K562 (cell line): Measurements from ENCODE around the gene HAPLN1.

Experiments used
- CTCF ChIP-seq, 3 experiments: IDR thresholded peaks in 2 of 3; conservative IDR thresholded peaks in 1 of 3; 2 replicates each; pipeline ENCODE4 v1.5.1; 2011 to 2012; ENCODE audit warnings: low read length in 3 of 3, mild to moderate bottlenecking in 3 of 3, control low read depth in 2 of 3, improper control_type of control experiment in 1 of 3, inconsistent platforms in 1 of 3, low read depth in 1 of 3, mixed read lengths in 1 of 3, moderate library complexity in 1 of 3; ENCODE audit not compliant: insufficient read depth in 2 of 3
- HMGXB4 ChIP-seq: sonication (generic); formaldehyde crosslinking; IDR thresholded peaks from 2 replicates; pipeline ENCODE4 v1.8.1; 2023; ENCODE audit warnings: mild to moderate bottlenecking, missing genetic modification reagents
- MED1 ChIP-seq: sonication (generic); formaldehyde crosslinking; IDR thresholded peaks from 2 replicates; pipeline ENCODE4 v1.8.1; 2023; ENCODE audit warnings: missing genetic modification reagents, borderline replicate concordance
- NCOR1 ChIP-seq: fragments of 450-650 bp; IDR thresholded peaks from 2 replicates; pipeline ENCODE4 v1.6.1; 2016; ENCODE audit warnings: mild to moderate bottlenecking, moderate library complexity
- RAD21 ChIP-seq, 2 experiments: fragments of 250-450 bp in 1 of 2; fragments of 450-650 bp in 1 of 2; sonication (Bioruptor Pico) in 1 of 2; formaldehyde crosslinking in 1 of 2; IDR thresholded peaks in 1 of 2; conservative IDR thresholded peaks in 1 of 2; 2 replicates each; pipeline versions ENCODE4 v1.4.0 to v1.8.0; 2020 to 2022; ENCODE audit warnings: mild to moderate bottlenecking in 2 of 2, moderate library complexity in 1 of 2
- SP1 ChIP-seq: sonication (generic); formaldehyde crosslinking; IDR thresholded peaks from 2 replicates; pipeline ENCODE4 v1.8.1; 2022; ENCODE audit warnings: mild to moderate bottlenecking, missing genetic modification reagents
- TAF1 ChIP-seq: IDR thresholded peaks from 2 replicates; pipeline ENCODE4 v1.6.1; 2011; ENCODE audit warnings: mild to moderate bottlenecking, low read length, moderate library complexity; ENCODE audit not compliant: insufficient read depth, control insufficient read depth, severe bottlenecking; ENCODE audit errors: extremely low read depth
- THRB ChIP-seq: fragments of 450-650 bp; formaldehyde crosslinking; conservative IDR thresholded peaks from 2 replicates; pipeline ENCODE4 v1.4.0; 2022; ENCODE audit warnings: mild to moderate bottlenecking, missing genetic modification characterization

GRCh38 chr5:83665631-83666030 lies 55.0 kb downstream of the HAPLN1 start:
- TF ChIP-seq SP1 (CRISPR knock-in tag), result no peak
- no peak for TF ChIP-seq RAD21 (CRISPR knock-in tag; conservative IDR thresholded peaks at IDR 0.05 in 1 of 2, IDR thresholded peaks at IDR 0.05 in 1 of 2)
- no peak for TF ChIP-seq HMGXB4 (CRISPR knock-in tag)
- no peak for TF ChIP-seq THRB
- no peak for TF ChIP-seq CTCF (IDR thresholded peaks at IDR 0.05 in 2 of 3, conservative IDR thresholded peaks at IDR 0.05 in 1 of 3; ENCODE audit: insufficient read depth in 2 of 3, low read depth in 1 of 3, low read length in 3 of 3)
- TF ChIP-seq TAF1, result no peak
- no peak for TF ChIP-seq MED1 (CRISPR knock-in tag)
- no peak for TF ChIP-seq NCOR1
